Lower lobe of right lung (tissue), 2 donors: ENCODE measurements around the gene PSPN. TPM values are rescaled to one million over a fixed set of nuclear protein-coding genes. Genes with fewer than 3 reads are reported as not detected.
"Not testable (repeated sequence)": the region's sequence is repeated elsewhere in the genome, so short reads cannot be mapped to it uniquely, and the experiment has no call there.

Experiments
- ATAC-seq, 2 donors: fragments of 200-7000 bp; cut with Tn5 transposase; one replicate each; pipeline ENCODE4 v1.9.1; 2020 to 2022; ENCODE audit warnings: mild to moderate bottlenecking in 2 of 2, moderate library complexity in 2 of 2
- DNase-seq: peaks from one replicate; pipeline ENCODE4 v3.0.0-alpha.2; 2020
- H3K27ac ChIP-seq: fragments of 200-600 bp; one replicate; pipeline ENCODE4 v1.8.0; 2022
- H3K27me3 ChIP-seq: fragments of 200-600 bp; one replicate; pipeline ENCODE4 v1.8.0; 2022; ENCODE audit warnings: low read depth
- H3K36me3 ChIP-seq: fragments of 200-600 bp; one replicate; pipeline ENCODE4 v1.8.0; 2022; ENCODE audit warnings: mild to moderate bottlenecking
- H3K4me1 ChIP-seq: fragments of 200-600 bp; one replicate; pipeline ENCODE4 v1.8.0; 2022
- H3K4me3 ChIP-seq: fragments of 200-600 bp; one replicate; pipeline ENCODE4 v1.8.0; 2022; ENCODE audit warnings: mild to moderate bottlenecking
- H3K9me3 ChIP-seq: fragments of 200-600 bp; one replicate; pipeline ENCODE4 v1.8.0; 2022
- CTCF ChIP-seq: fragments of 200-600 bp; IDR thresholded peaks from one replicate; pipeline ENCODE4 v1.8.0; 2022; ENCODE audit warnings: antibody characterized with exemption, mild to moderate bottlenecking
- intact Hi-C: fragments of 100-400 bp; cut with DNase I; formaldehyde crosslinking; loops from one replicate; pipeline ENCODE4 v1.11.0; 2022
- total RNA-seq: library from RNA; stranded (reverse); fragmentation: NEBNext Ultra II Directional; extraction: Animal tissue kit (Norgen Biotek cat#: 25700); gene quantifications from one replicate; pipeline ENCODE4 v1.2.1, GENCODE V29; 2021
- donor health status: DM: no; HTN: yes; CAD: no; lungs with severe emphysema.

Gene PSPN
- total RNA-seq, 1 donor from 2014 or later: 2.2 TPM

GRCh38 chr19:6409346-6409745 lies 33.6 kb upstream of the PSPN start:
- Histone ChIP-seq H3K4me3 (no peak overlapping the region), H3K27ac (no peak overlapping the region), H3K27me3 (no peaks in the 10 kb centered on the region), H3K4me1 (no peaks in the 10 kb centered on the region), H3K9me3 (no peaks in the 10 kb centered on the region), H3K36me3 (peaks cover 13% of the 10 kb centered on the region)
- no peak for TF ChIP-seq CTCF
- ATAC-seq (no peak), DNase-seq (no peak)
- intact Hi-C loops: no loop called here

- TF ChIP-seq CTCF: no peak
- H3K9me3 ChIP-seq: no peaks in the 10 kb centered on the region
- no peak overlapping the region for H3K4me3 ChIP-seq
- H3K4me1 ChIP-seq: no peaks in the 10 kb centered on the region
- H3K36me3 ChIP-seq: no peaks in the 10 kb centered on the region
- ATAC-seq (no peak), DNase-seq (no peak)
- no peaks in the 10 kb centered on the region for H3K27me3 ChIP-seq
- intact Hi-C loops: no loop called here
- H3K27ac ChIP-seq: no peak overlapping the region
These were observed 30.7 kb upstream of the PSPN start for GRCh38 chr19:6406401-6406800.

- no peak for TF ChIP-seq CTCF
- intact Hi-C loops: no loop called here
- Histone ChIP-seq H3K9me3 (no peaks in the 10 kb centered on the region), H3K4me3 (no peak overlapping the region), H3K27ac (no peak overlapping the region), H3K27me3 (no peaks in the 10 kb centered on the region), H3K36me3 (no peaks in the 10 kb centered on the region), H3K4me1 (no peaks in the 10 kb centered on the region)
- no peak for ATAC-seq
- DNase-seq: no peak
These were observed 27.3 kb upstream of the PSPN start for GRCh38 chr19:6402837-6403608.

- ATAC-seq: no peak
- no peak for DNase-seq
- Histone ChIP-seq H3K27ac (no peak overlapping the region), H3K4me1 (no peaks in the 10 kb centered on the region), H3K9me3 (no peaks in the 10 kb centered on the region), H3K4me3 (no peak overlapping the region), H3K36me3 (no peaks in the 10 kb centered on the region), H3K27me3 (no peaks in the 10 kb centered on the region)
- no peak for TF ChIP-seq CTCF
- intact Hi-C loops: no loop called here
These were observed 26.3 kb upstream of the PSPN start for GRCh38 chr19:6402058-6402457.

DNA sequence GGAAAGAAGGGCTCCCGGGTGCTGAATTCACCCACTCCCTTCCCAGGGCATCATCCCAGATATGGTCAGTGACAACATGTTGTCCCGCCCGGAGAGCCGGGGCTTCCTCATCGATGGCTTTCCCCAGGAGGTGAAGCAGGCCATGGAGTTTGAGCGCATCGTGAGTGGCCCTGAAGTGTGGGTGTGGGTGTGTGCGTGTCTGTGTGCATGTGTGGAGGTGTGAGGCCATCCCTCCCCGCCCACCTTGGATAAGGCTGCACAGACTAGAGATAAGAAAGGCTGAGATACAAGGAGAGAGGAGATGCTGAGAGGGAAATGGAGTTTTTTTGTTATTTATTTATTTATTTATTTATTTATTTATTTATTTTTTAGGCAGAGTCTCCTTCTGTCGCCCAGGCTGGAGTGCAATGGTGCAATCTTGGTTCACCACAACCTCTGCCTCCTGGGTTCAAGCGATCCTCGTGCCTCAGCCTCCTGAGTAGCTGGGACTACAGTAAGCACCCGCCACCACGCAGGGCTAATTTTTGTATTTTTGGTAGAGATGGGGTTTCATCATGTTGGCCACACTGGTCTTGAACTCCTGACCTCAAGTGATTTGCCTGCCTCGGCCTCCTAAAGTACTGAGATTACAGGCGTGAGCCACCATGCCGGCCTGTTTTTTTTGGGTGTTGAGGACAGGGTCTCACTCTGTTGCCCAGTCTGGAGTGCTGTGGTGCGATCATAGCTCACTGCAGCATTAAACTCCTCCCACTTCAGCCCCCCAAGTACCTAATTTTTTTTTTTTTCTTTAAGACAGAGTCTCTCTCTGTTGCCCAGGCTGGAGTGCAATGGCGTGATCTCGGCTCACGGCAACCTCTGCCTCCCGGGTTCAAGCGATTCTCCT lies 24.6 kb upstream of the PSPN start:
- H3K27ac ChIP-seq, ATAC-seq, intact Hi-C loops: not testable (repeated sequence)

DNA sequence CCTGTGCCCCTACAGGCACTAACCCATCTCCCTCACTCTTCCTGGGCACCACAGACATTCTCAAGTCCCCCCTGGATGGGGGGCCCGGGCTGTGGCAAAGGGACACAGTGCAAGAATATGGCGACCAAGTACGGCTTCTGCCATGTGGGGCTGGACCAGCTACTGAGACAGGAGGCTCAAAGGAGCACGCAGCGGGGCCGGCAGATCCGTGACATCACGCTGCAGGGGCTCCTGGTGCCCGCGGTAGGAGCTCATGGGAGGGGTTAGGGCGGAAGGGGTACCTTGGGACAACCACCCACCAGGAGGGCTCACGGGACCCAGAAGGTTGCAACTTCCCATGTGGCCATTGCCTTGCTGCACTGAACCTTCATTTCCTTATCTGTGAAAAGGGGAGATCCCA lies 20.6 kb upstream of the PSPN start:
- TF ChIP-seq CTCF: no peak
- Histone ChIP-seq H3K4me3 (no peak overlapping the region), H3K4me1 (peaks cover 10% of the 10 kb centered on the region), H3K27ac (no peak overlapping the region), H3K9me3 (no peaks in the 10 kb centered on the region), H3K27me3 (no peaks in the 10 kb centered on the region), H3K36me3 (no peaks in the 10 kb centered on the region)
- DNase-seq (no peak), ATAC-seq (no peak)
- intact Hi-C loops: no loop called here

More for the DNA sequence above, 24.6 kb upstream of the PSPN start:
- not testable (repeated sequence) for H3K9me3 ChIP-seq, H3K27me3 ChIP-seq, DNase-seq, H3K36me3 ChIP-seq, H3K4me1 ChIP-seq, H3K4me3 ChIP-seq
